Testis (tissue), 2 donors: Measurements from ENCODE around the gene RBP4.

Source experiments
- CTCF ChIP-seq, 3 experiments: fragments of 450-650 bp in 2 of 3; fragments of 200-600 bp in 1 of 3; sonication (generic) in 1 of 3; IDR thresholded peaks; one replicate each; pipeline ENCODE4 v1.5.1; 2016 to 2019; ENCODE audit warnings: antibody characterized with exemption in 3 of 3, mild to moderate bottlenecking in 2 of 3, moderate library complexity in 1 of 3
- POLR2A ChIP-seq: fragments of 450-650 bp; IDR thresholded peaks from one replicate; pipeline ENCODE4 v1.6.1; 2017; ENCODE audit warnings: antibody characterized with exemption, mild to moderate bottlenecking, moderate library complexity

GRCh38 chr10:93542358-93542791 is 58.7 kb downstream of the RBP4 start:
- no peak for TF ChIP-seq CTCF (IDR thresholded peaks at IDR 0.05)
- no peak for TF ChIP-seq POLR2A
